ENCODE results near the gene EPS8L3. TPM values are rescaled to one million over a fixed set of nuclear protein-coding genes. Genes with fewer than 3 reads are reported as not detected.
A peak's percentile ranks its signal among the peaks of the same experiment; 100 is the strongest.

EPS8L3 gene
- total RNA-seq, 1 experiment from 2014 or later, result not detected

GRCh38 chr1:109775398-109775797 is 11.7 kb upstream of the EPS8L3 start:
- TF ChIP-seq, protein P1, sequence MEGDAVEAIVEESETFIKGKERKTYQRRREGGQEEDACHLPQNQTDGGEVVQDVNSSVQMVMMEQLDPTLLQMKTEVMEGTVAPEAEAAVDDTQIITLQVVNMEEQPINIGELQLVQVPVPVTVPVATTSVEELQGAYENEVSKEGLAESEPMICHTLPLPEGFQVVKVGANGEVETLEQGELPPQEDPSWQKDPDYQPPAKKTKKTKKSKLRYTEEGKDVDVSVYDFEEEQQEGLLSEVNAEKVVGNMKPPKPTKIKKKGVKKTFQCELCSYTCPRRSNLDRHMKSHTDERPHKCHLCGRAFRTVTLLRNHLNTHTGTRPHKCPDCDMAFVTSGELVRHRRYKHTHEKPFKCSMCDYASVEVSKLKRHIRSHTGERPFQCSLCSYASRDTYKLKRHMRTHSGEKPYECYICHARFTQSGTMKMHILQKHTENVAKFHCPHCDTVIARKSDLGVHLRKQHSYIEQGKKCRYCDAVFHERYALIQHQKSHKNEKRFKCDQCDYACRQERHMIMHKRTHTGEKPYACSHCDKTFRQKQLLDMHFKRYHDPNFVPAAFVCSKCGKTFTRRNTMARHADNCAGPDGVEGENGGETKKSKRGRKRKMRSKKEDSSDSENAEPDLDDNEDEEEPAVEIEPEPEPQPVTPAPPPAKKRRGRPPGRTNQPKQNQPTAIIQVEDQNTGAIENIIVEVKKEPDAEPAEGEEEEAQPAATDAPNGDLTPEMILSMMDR (IDR thresholded peaks at IDR 0.05), result no peak
- TF ChIP-seq POLR2AphosphoS5 (IDR thresholded peaks at IDR 0.05; ENCODE audit: low read depth, low read length) (no peak), SIN3A (IDR thresholded peaks at IDR 0.05; ENCODE audit: borderline replicate concordance, insufficient read depth, low read depth, low read length) (no peak), TCF7L2 (IDR thresholded peaks at IDR 0.05; ENCODE audit: low read depth, low read length) (no peak), REST (IDR thresholded peaks at IDR 0.05; ENCODE audit: insufficient read depth in 1 of 2, low read depth in 2 of 2, low read length in 1 of 2) (no peak)
- intact Hi-C loops (cut with micrococcal nuclease; ENCODE audit: unreplicated experiment), result loop anchor here (5.0 kb wide), 1 partner anchor 137 kb away; the partner anchor contains the start of gene CSF1
- peaks cover 26% of the 10 kb centered on the region for H3K4me1 ChIP-seq (ENCODE audit: control insufficient read depth, insufficient read depth, low read length)
- no peaks in the 10 kb centered on the region for H3K27me3 ChIP-seq (ENCODE audit: control insufficient read depth, insufficient read depth, low read length)
- in situ Hi-C loops (cut with HindIII; ENCODE audit: low pct_unique_long_range_greater_than_20kb, low sequenced_read_pairs), result no loop called here
- CTCF ChIA-PET, result interaction anchor here (0.6 to 3.7 kb wide), 3 partner anchors 129 to 229 kb away, joined by 3 to 53 read pairs (median 6); partner anchors contain the start of gene AHCYL1
- H3K9me3 ChIP-seq (ENCODE audit: control insufficient read depth, insufficient read depth, low read depth, low read length), result no peaks in the 10 kb centered on the region
- POLR2A ChIA-PET, result no interaction called here
- ATAC-seq (no peak), DNase-seq (ENCODE audit: low read depth, low spot score) (no peak)
- no TSS peak for BruUV-seq (replicated peaks)
- H3K36me3 ChIP-seq (ENCODE audit: control insufficient read depth, insufficient read depth, low read length), result no peaks in the 10 kb centered on the region
- H3K4me3 ChIP-seq (ENCODE audit: low read depth in 2 of 2, low read length in 2 of 2), result no peak overlapping the region
- H3K27ac ChIP-seq (ENCODE audit: low read length), result peak overlapping the region; percentile 93

DNA sequence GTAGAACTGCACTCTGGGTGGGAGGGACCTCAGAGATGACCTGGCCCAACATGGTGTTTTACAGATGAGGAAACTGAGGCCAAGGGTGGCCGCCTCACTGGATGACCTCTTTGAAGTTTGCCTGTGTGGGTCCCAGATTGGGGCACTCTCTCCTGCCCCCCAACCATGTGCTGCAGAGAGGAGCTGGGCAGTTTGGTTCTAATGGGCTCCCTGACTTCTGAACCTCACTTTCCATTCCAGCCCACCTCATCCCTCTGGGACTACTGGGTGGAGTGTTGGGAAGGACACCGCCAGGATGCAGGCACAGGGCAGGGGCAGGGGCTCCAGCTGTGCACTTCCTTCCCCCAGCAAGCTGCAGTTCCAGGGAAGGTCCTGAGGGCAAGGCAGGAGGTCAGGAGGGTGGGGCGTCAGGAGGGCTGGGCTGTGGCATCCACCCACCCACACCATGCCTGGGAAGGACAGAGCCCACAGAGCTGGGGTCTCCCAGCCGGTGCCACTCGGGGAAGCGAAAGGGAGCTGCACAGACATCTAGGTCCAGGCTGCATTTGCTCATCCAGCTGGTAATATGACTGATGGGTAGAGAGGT is 10.3 kb upstream of the EPS8L3 start:
- TF ChIP-seq REST (IDR thresholded peaks at IDR 0.05; ENCODE audit: insufficient read depth in 1 of 2, low read depth in 2 of 2, low read length in 1 of 2) (no peak), SIN3A (IDR thresholded peaks at IDR 0.05; ENCODE audit: borderline replicate concordance, insufficient read depth, low read depth, low read length) (no peak)
- TF ChIP-seq, protein P1 (IDR thresholded peaks at IDR 0.05), result peak; percentile 49
- POLR2A ChIA-PET, result no interaction called here
- DNase-seq (ENCODE audit: low read depth, low spot score) (no peak), ATAC-seq (no peak)
- intact Hi-C loops (cut with micrococcal nuclease; ENCODE audit: unreplicated experiment), result loop anchor here (2.0 to 5.0 kb wide), 2 partner anchors 131 to 227 kb away; partner anchors contain the start of gene GNAI3
- no peaks in the 10 kb centered on the region for H3K27me3 ChIP-seq (ENCODE audit: control insufficient read depth, insufficient read depth, low read length)
- H3K4me1 ChIP-seq (ENCODE audit: control insufficient read depth, insufficient read depth, low read length), result peaks cover 26% of the 10 kb centered on the region
- H3K4me3 ChIP-seq (ENCODE audit: low read depth in 2 of 2, low read length in 2 of 2), result no peak overlapping the region
- in situ Hi-C loops (cut with HindIII; ENCODE audit: low pct_unique_long_range_greater_than_20kb, low sequenced_read_pairs), result no loop called here
- no peaks in the 10 kb centered on the region for H3K9me3 ChIP-seq (ENCODE audit: control insufficient read depth, insufficient read depth, low read depth, low read length)
- peak overlapping the region; percentile 26; the same call in 1 of the 2 replicates for H3K27ac ChIP-seq (ENCODE audit: low read length)
- BruUV-seq (replicated peaks), result no TSS peak
- CTCF ChIA-PET, result interaction anchor here (0.6 to 2.1 kb wide), 5 partner anchors 56 to 228 kb away, joined by 3 to 17 read pairs (median 5); partner anchors contain the start of gene AHCYL1
- H3K36me3 ChIP-seq (ENCODE audit: control insufficient read depth, insufficient read depth, low read length), result no peaks in the 10 kb centered on the region
